GM18868 (cell line): ENCODE data around the gene IFT27.

Experiments
- ATAC-seq: cut with Tn5 transposase; IDR thresholded peaks from one replicate; pipeline ENCODE4 v1.9.1; 2021; ENCODE audit warnings: mild to moderate bottlenecking, moderate library complexity; ENCODE audit not compliant: unreplicated experiment

Gene IFT27

GRCh38 chr22:36775964-36776669 lies at the start of gene IFT27:
Gene IFT27, minus strand, starts transcription at chr22:36776119. Its CDS starts 412 bp downstream, at chr22:36775707.
- peak; percentile 91 for ATAC-seq

- ATAC-seq: no peak
Observed at GRCh38 chr22:36824655-36825054, 48.7 kb upstream of the IFT27 start.

GRCh38 chr22:36823186-36823839 lies 47.4 kb upstream of the IFT27 start:
- ATAC-seq: no peak

GRCh38 chr22:36822581-36822980 lies 46.7 kb upstream of the IFT27 start:
- ATAC-seq: no peak

- no peak for ATAC-seq
Observed at GRCh38 chr22:36819112-36819511, 43.2 kb upstream of the IFT27 start.

- no peak for ATAC-seq
Observed at GRCh38 chr22:36818010-36818642, 42.2 kb upstream of the IFT27 start.

GRCh38 chr22:36817525-36817848 lies 41.6 kb upstream of the IFT27 start:
- ATAC-seq: no peak

- no peak for ATAC-seq
Observed at GRCh38 chr22:36816636-36817524, 41.0 kb upstream of the IFT27 start, which contains the start of gene PVALB. Gene PVALB, minus strand, starts transcription at chr22:36817035. Its CDS starts 30 bp downstream, at chr22:36817005.

GRCh38 chr22:36816339-36816635 lies 40.4 kb upstream of the IFT27 start:
- ATAC-seq: no peak

- no peak for ATAC-seq
Observed at GRCh38 chr22:36815558-36816338, 39.8 kb upstream of the IFT27 start.

- ATAC-seq: no peak
Observed at GRCh38 chr22:36814801-36815200, 38.9 kb upstream of the IFT27 start.

GRCh38 chr22:36811094-36811800 lies 35.3 kb upstream of the IFT27 start:
- no peak for ATAC-seq

GRCh38 chr22:36809351-36809750 lies 33.4 kb upstream of the IFT27 start:
- no peak for ATAC-seq

- ATAC-seq: no peak
Observed at GRCh38 chr22:36808721-36809344, 32.9 kb upstream of the IFT27 start.

GRCh38 chr22:36807627-36808026 lies 31.7 kb upstream of the IFT27 start:
- ATAC-seq: no peak

- ATAC-seq: no peak
Observed at GRCh38 chr22:36806835-36807234, 30.9 kb upstream of the IFT27 start.

- no peak for ATAC-seq
Observed at GRCh38 chr22:36803358-36803757, 27.4 kb upstream of the IFT27 start.

- no peak for ATAC-seq
Observed at GRCh38 chr22:36798674-36799066, 22.8 kb upstream of the IFT27 start.

GRCh38 chr22:36797911-36798673 lies 22.2 kb upstream of the IFT27 start:
- no peak for ATAC-seq
